SH-SY5Y (cell line): Measurements from ENCODE around the gene LRP8.

Experiments used
- GATA2 ChIP-seq: IDR thresholded peaks from 2 replicates; pipeline ENCODE4 v1.6.1; 2011; ENCODE audit warnings: mild to moderate bottlenecking, low read depth, low read length
- GATA3 ChIP-seq: IDR thresholded peaks from 2 replicates; pipeline ENCODE4 v1.6.1; 2011; ENCODE audit warnings: low read depth, mild to moderate bottlenecking, low read length, moderate library complexity

GRCh38 chr1:53306168-53306567 lies 21.7 kb downstream of the LRP8 start:
- TF ChIP-seq GATA2 (no peak), GATA3 (no peak)
